Body of pancreas (tissue), 4 donors: Measurements from ENCODE around the gene SLCO3A1.

Experiments
- POLR2A ChIP-seq, 3 donors: fragments of 450-650 bp; IDR thresholded peaks; one replicate each; pipeline ENCODE4 v1.6.1; 2016; ENCODE audit warnings: antibody characterized with exemption in 3 of 3, mild to moderate bottlenecking in 2 of 3
- TF ChIP-seq, protein P1 (sequence below), 7 experiments: fragments of 450-650 bp in 4 of 7; fragments of 200-600 bp in 3 of 7; sonication (generic) in 3 of 7; IDR thresholded peaks; one replicate each; pipeline ENCODE4 v1.5.1; 2016 to 2019; ENCODE audit warnings: antibody characterized with exemption in 7 of 7

- TF ChIP-seq, protein P1, sequence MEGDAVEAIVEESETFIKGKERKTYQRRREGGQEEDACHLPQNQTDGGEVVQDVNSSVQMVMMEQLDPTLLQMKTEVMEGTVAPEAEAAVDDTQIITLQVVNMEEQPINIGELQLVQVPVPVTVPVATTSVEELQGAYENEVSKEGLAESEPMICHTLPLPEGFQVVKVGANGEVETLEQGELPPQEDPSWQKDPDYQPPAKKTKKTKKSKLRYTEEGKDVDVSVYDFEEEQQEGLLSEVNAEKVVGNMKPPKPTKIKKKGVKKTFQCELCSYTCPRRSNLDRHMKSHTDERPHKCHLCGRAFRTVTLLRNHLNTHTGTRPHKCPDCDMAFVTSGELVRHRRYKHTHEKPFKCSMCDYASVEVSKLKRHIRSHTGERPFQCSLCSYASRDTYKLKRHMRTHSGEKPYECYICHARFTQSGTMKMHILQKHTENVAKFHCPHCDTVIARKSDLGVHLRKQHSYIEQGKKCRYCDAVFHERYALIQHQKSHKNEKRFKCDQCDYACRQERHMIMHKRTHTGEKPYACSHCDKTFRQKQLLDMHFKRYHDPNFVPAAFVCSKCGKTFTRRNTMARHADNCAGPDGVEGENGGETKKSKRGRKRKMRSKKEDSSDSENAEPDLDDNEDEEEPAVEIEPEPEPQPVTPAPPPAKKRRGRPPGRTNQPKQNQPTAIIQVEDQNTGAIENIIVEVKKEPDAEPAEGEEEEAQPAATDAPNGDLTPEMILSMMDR (IDR thresholded peaks at IDR 0.05), result no peak
- TF ChIP-seq POLR2A (IDR thresholded peaks at IDR 0.05), result no peak
Measured at GRCh38 chr15:91985297-91985696, 131.8 kb downstream of the SLCO3A1 start.
